ENCODE data around the gene IL1RL1.

Gene IL1RL1

GRCh38 chr2:102366406-102367112, 55.2 kb downstream of the IL1RL1 start:
- in situ Hi-C loops (cut with MboI; ENCODE audit: low sequenced_read_pairs) = no loop called here

- in situ Hi-C loops (cut with MboI; ENCODE audit: low sequenced_read_pairs) = no loop called here
These were observed 56.1 kb downstream of the IL1RL1 start for GRCh38 chr2:102367331-102367971.

- in situ Hi-C loops (cut with MboI; ENCODE audit: low sequenced_read_pairs) = no loop called here
These were observed 57.2 kb downstream of the IL1RL1 start for GRCh38 chr2:102368461-102369109.

GRCh38 chr2:102369866-102370265, 58.5 kb downstream of the IL1RL1 start:
- in situ Hi-C loops (cut with MboI; ENCODE audit: low sequenced_read_pairs) = no loop called here

GRCh38 chr2:102376052-102376591, 64.8 kb downstream of the IL1RL1 start:
- in situ Hi-C loops (cut with MboI; ENCODE audit: low sequenced_read_pairs) = no loop called here

GRCh38 chr2:102383722-102384121, 72.4 kb downstream of the IL1RL1 start:
- in situ Hi-C loops (cut with MboI; ENCODE audit: low sequenced_read_pairs) = no loop called here

- in situ Hi-C loops (cut with MboI; ENCODE audit: low sequenced_read_pairs) = no loop called here
These were observed 74.2 kb downstream of the IL1RL1 start for GRCh38 chr2:102385522-102385921.

- in situ Hi-C loops (cut with MboI; ENCODE audit: low sequenced_read_pairs) = no loop called here
These were observed 74.6 kb downstream of the IL1RL1 start for GRCh38 chr2:102386004-102386403.

- in situ Hi-C loops (cut with MboI; ENCODE audit: low sequenced_read_pairs) = no loop called here
These were observed 75.6 kb downstream of the IL1RL1 start for GRCh38 chr2:102386867-102387541.

- in situ Hi-C loops (cut with MboI; ENCODE audit: low sequenced_read_pairs) = no loop called here
These were observed 76.6 kb downstream of the IL1RL1 start for GRCh38 chr2:102387763-102388546.

GRCh38 chr2:102391565-102391964, 80.2 kb downstream of the IL1RL1 start:
- in situ Hi-C loops (cut with MboI; ENCODE audit: low sequenced_read_pairs) = no loop called here

- in situ Hi-C loops (cut with MboI; ENCODE audit: low sequenced_read_pairs) = no loop called here
These were observed 80.7 kb downstream of the IL1RL1 start for GRCh38 chr2:102392096-102392495.

GRCh38 chr2:102392942-102393341, 81.6 kb downstream of the IL1RL1 start:
- in situ Hi-C loops (cut with MboI; ENCODE audit: low sequenced_read_pairs) = no loop called here

GRCh38 chr2:102396012-102396411, 84.6 kb downstream of the IL1RL1 start:
- in situ Hi-C loops (cut with MboI; ENCODE audit: low sequenced_read_pairs) = no loop called here

GRCh38 chr2:102397209-102397608, 85.8 kb downstream of the IL1RL1 start:
- in situ Hi-C loops (cut with MboI; ENCODE audit: low sequenced_read_pairs) = no loop called here

GRCh38 chr2:102399499-102400141, 88.3 kb downstream of the IL1RL1 start:
- in situ Hi-C loops (cut with MboI; ENCODE audit: low sequenced_read_pairs) = no loop called here

- in situ Hi-C loops (cut with MboI; ENCODE audit: low sequenced_read_pairs) = no loop called here
These were observed 90.1 kb downstream of the IL1RL1 start for GRCh38 chr2:102401456-102401855.
